ENCODE measurements around the gene CITED4. TPM values are rescaled to one million over a fixed set of nuclear protein-coding genes. Genes with fewer than 3 reads are reported as not detected.
A peak's percentile ranks its signal among the peaks of the same experiment; 100 is the strongest.

CITED4 gene
- total RNA-seq, 3 donors from 2014 or later = 12.2 to 136 (median 26.9) TPM

- Histone ChIP-seq H3K4me1 (no peaks in the 10 kb centered on the region), H3K27me3 (no peaks in the 10 kb centered on the region), H3K27ac (no peak overlapping the region), H3K4me3 (no peak overlapping the region), H3K36me3 (no peaks in the 10 kb centered on the region), H3K9me3 (no peaks in the 10 kb centered on the region)
- DNase-seq (ENCODE audit: low spot score in 2 of 2) = no peak
- TF ChIP-seq, protein P1, sequence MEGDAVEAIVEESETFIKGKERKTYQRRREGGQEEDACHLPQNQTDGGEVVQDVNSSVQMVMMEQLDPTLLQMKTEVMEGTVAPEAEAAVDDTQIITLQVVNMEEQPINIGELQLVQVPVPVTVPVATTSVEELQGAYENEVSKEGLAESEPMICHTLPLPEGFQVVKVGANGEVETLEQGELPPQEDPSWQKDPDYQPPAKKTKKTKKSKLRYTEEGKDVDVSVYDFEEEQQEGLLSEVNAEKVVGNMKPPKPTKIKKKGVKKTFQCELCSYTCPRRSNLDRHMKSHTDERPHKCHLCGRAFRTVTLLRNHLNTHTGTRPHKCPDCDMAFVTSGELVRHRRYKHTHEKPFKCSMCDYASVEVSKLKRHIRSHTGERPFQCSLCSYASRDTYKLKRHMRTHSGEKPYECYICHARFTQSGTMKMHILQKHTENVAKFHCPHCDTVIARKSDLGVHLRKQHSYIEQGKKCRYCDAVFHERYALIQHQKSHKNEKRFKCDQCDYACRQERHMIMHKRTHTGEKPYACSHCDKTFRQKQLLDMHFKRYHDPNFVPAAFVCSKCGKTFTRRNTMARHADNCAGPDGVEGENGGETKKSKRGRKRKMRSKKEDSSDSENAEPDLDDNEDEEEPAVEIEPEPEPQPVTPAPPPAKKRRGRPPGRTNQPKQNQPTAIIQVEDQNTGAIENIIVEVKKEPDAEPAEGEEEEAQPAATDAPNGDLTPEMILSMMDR (IDR thresholded peaks at IDR 0.05) = no peak
- intact Hi-C loops (cut with DNase I; ENCODE audit: low total_unique reads) = no loop called here
These were observed 10.5 kb downstream of the CITED4 start for GRCh38 chr1:40851643-40852042.

DNA sequence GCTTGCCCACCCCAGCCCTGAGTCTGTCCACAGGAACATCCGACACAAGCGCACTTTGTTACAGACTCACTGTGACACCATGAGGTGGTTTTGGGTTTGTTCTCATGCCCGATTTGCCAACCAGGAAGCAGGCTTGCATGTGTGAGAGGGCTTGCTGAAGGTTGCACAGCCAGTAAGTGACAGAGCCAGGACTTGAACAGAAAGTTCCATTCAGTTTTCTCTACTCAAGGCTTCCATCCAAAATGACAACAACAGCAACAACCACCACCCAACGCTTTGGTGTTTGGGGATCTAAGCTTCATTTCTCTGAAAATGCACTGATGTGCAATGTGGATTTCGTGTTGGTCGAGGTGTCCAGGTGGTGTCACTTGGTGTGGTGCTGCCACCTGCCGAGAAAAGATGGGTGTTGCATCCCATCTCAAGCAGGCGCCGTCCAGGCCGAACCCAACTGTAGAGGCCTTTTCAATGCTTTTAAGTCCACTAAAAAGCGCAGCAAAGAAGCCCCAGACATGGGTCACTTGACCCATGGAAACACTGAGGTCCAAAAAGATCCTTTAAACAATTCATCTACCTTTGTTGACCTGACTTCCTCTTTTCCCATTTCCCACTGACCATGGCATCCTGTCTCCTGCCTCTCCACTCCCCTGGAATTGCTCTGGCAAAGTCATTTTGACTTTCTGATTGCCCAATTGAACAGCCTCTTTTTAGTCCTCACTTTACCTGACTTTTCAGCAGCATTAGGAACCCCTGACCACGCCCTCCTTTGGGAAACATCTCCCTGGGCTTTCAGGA, 12.2 kb downstream of the CITED4 start:
- no peaks in the 10 kb centered on the region for H3K27me3 ChIP-seq
- TF ChIP-seq POLR2A (IDR thresholded peaks at IDR 0.05) = no peak
- TF ChIP-seq, protein P1 (IDR thresholded peaks at IDR 0.05) = peak; percentile 86 to 94 (median 88)
- H3K4me3 ChIP-seq = no peak overlapping the region
- H3K9me3 ChIP-seq = no peaks in the 10 kb centered on the region
- DNase-seq (ENCODE audit: low spot score in 2 of 2) = peak; percentile 66 to 80
- peak overlapping the region in 1 of 2 donors; percentile 57 for H3K27ac ChIP-seq
- H3K4me1 ChIP-seq = no peaks in the 10 kb centered on the region
- intact Hi-C loops (cut with DNase I; ENCODE audit: low total_unique reads) = no loop called here
- H3K36me3 ChIP-seq = no peaks in the 10 kb centered on the region

- intact Hi-C loops (cut with DNase I; ENCODE audit: low total_unique reads) = no loop called here
- peak; percentile 78 for DNase-seq (ENCODE audit: low spot score in 2 of 2)
- H3K4me1 ChIP-seq = no peaks in the 10 kb centered on the region
- H3K9me3 ChIP-seq = no peaks in the 10 kb centered on the region
- H3K27ac ChIP-seq = no peak overlapping the region
- no peak overlapping the region for H3K4me3 ChIP-seq
- H3K27me3 ChIP-seq = no peaks in the 10 kb centered on the region
- no peak for TF ChIP-seq POLR2A (IDR thresholded peaks at IDR 0.05)
- TF ChIP-seq POLR2AphosphoS5 (IDR thresholded peaks at IDR 0.05) = peak in 1 of 3 donors; percentile 60
- TF ChIP-seq, protein P1 (IDR thresholded peaks at IDR 0.05) = peak; percentile 66 to 97 (median 93)
- H3K36me3 ChIP-seq = no peaks in the 10 kb centered on the region
These were observed 13.5 kb downstream of the CITED4 start for GRCh38 chr1:40848530-40849189.

DNA sequence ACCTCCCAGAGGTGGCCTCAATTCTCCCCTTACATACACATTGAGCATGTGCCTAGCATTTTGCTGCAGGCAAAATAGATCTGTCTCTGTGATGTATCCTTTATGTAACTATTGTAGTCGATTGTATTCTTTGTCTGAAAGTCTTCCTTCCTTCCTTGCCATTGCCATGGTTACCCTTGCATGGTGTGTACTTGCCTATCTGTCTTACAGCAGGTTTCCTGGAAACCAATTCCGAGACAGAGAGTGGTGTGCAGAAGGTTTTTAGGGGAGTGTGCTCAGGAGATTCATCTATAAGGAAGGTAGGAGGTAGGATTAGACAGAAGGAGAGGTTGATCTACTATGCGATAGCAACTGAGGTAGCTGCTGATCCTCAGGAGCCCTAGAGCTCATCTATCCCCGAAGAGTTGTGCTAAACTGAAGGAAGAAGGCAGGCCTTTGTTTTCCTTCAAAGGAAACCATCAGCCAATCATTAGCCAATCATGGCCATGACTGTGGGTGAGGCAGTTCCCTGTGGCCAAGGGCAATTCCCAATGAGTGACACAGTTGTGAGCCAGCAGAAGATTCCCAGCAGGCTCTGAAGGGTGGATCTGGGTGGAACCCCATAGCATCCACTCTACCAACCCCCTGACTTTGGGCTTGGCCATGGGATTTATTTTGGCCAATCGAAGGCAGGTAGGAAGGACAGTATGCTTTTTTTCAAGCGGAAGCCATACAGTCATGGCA, 15.0 kb downstream of the CITED4 start:
- Histone ChIP-seq H3K27me3 (no peaks in the 10 kb centered on the region), H3K27ac (no peak overlapping the region), H3K9me3 (no peaks in the 10 kb centered on the region), H3K4me3 (no peak overlapping the region), H3K4me1 (no peaks in the 10 kb centered on the region), H3K36me3 (no peaks in the 10 kb centered on the region)
- no peak for DNase-seq (ENCODE audit: low spot score in 2 of 2)
- intact Hi-C loops (cut with DNase I; ENCODE audit: low total_unique reads) = no loop called here
- no peak for TF ChIP-seq POLR2A (IDR thresholded peaks at IDR 0.05)
- TF ChIP-seq POLR2AphosphoS5 (IDR thresholded peaks at IDR 0.05) = no peak
- TF ChIP-seq, protein P1 (IDR thresholded peaks at IDR 0.05) = no peak

- TF ChIP-seq POLR2A (IDR thresholded peaks at IDR 0.05) (no peak), POLR2AphosphoS5 (IDR thresholded peaks at IDR 0.05) (no peak)
- TF ChIP-seq, protein P1 (IDR thresholded peaks at IDR 0.05) = no peak
- Histone ChIP-seq H3K4me1 (no peaks in the 10 kb centered on the region), H3K36me3 (no peaks in the 10 kb centered on the region), H3K27me3 (no peaks in the 10 kb centered on the region), H3K9me3 (no peaks in the 10 kb centered on the region), H3K4me3 (no peak overlapping the region), H3K27ac (no peak overlapping the region)
- intact Hi-C loops (cut with DNase I; ENCODE audit: low total_unique reads) = no loop called here
- no peak for DNase-seq (ENCODE audit: low spot score in 2 of 2)
These were observed 16.3 kb downstream of the CITED4 start for GRCh38 chr1:40845895-40846294.

Data from breast epithelium (tissue), 4 donors.